Measurements from ENCODE around the gene UCP2. TPM values are rescaled to one million over a fixed set of nuclear protein-coding genes. Genes with fewer than 3 reads are reported as not detected.

UCP2 gene
- total and polyA plus RNA-seq, 9 of the 15 experiments (the other 6 are each of a cell fraction or from before 2014, with no cell fraction given), result 19.2 to 216 (median 87.9) TPM

DNA sequence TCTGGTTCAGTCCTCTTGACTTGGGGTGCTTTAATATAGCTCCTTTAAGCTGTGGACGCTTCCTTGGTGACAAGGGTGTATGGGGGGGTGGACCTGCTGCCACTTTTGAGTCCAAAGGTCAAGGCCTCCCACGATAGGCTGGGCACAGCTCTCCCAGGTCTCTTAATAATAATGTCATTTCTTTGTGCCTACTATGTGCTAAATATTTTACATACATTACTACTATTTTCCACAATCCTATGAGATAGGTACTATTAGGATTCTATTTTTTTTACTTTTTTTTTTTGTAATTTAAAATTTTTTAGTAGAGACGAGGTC, 26.5 kb upstream of the UCP2 start:
- FAIRE-seq (no peak), DNase-seq (ENCODE audit: extremely low read depth in 1 of 4, low spot score in 3 of 4) (no peak), ATAC-seq (no peak)
- intact Hi-C loops (cut with micrococcal nuclease) (no loop called here), in situ Hi-C loops (cut with MboI) (no loop called here)
- H3K4me3 ChIP-seq, result no peak overlapping the region
- H2AFZ ChIP-seq (ENCODE audit: low read depth, low read length), result no peak overlapping the region; the same call in 1 of the 2 replicates
- CTCF ChIA-PET (ENCODE audit: low intra/inter-chr PET ratio), result no interaction called here
- H4K20me1 ChIP-seq (replicated peaks; ENCODE audit: control insufficient read depth, insufficient read depth, low read length), result no peaks in the 10 kb centered on the region
- H3K9me3 ChIP-seq (replicated peaks; ENCODE audit: control insufficient read depth, insufficient read depth, low read depth, low read length), result no peaks in the 10 kb centered on the region
- H3K4me1 ChIP-seq (replicated peaks in 1 of 2; ENCODE audit: control insufficient read depth in 2 of 2, insufficient read depth in 2 of 2, low read length in 2 of 2), result peaks cover 56 to 65% of the 10 kb centered on the region in 2 experiments
- peaks cover 5% of the 10 kb centered on the region for H3K9me1 ChIP-seq (ENCODE audit: control insufficient read depth, insufficient read depth, low read length)
- peak overlapping the region in 1 of 2 experiments; percentile 26; a peak in 1 of 4 replicates for H3K9ac ChIP-seq (ENCODE audit: insufficient read depth in 1 of 2, low read depth in 2 of 2, low read length in 2 of 2)
- no TSS peak for BruUV-seq (replicated peaks)
- no peaks in the 10 kb centered on the region for H3K79me2 ChIP-seq (ENCODE audit: control insufficient read depth, insufficient read depth, low read length)
- no peak overlapping the region for H3K4me2 ChIP-seq (ENCODE audit: insufficient read depth, low read length)
- POLR2A ChIA-PET, result interaction anchor here (0.7 kb wide), 1 partner anchor 634 kb away, joined by 3 read pairs; no protein-coding TSS in a partner anchor
- no peak overlapping the region for H3K27ac ChIP-seq (ENCODE audit: extremely low read depth, low read depth, low read length)
- H3K27me3 ChIP-seq (ENCODE audit: control insufficient read depth in 2 of 2, insufficient read depth in 2 of 2, low read length in 2 of 2), result no peaks in the 10 kb centered on the region
- 66% methylated on average over 3 of the region's 3 CpGs for WGBS (ENCODE audit: insufficient coverage, low coverage, missing lambda C conversion rate)
- H3K36me3 ChIP-seq (ENCODE audit: control insufficient read depth, insufficient read depth, low read length), result no peaks in the 10 kb centered on the region
- no peak for TF ChIP-seq C11orf30 (IDR thresholded peaks at IDR 0.05; ENCODE audit: low read depth)
- no peak for TF ChIP-seq BCLAF1 (IDR thresholded peaks at IDR 0.05; ENCODE audit: borderline replicate concordance in 1 of 2, control insufficient read depth in 1 of 2, low read depth in 2 of 2, low read length in 1 of 2)
- TF ChIP-seq XRCC3 (IDR thresholded peaks at IDR 0.05), result no peak
- no peak for TF ChIP-seq ZNF398 (CRISPR knock-in tag; IDR thresholded peaks at IDR 0.05)
- TF ChIP-seq GTF2F1 (IDR thresholded peaks at IDR 0.05; ENCODE audit: low read depth, low read length), result no peak
- no peak for TF ChIP-seq CHD1 (IDR thresholded peaks at IDR 0.05; ENCODE audit: low read length)
- TF ChIP-seq ZBTB9 (CRISPR knock-in tag; IDR thresholded peaks at IDR 0.05), result no peak
- no peak for TF ChIP-seq FIP1L1 (IDR thresholded peaks at IDR 0.05; ENCODE audit: low read depth, low read length, poor library complexity, severe bottlenecking)
- TF ChIP-seq ETV5 (CRISPR knock-in tag; IDR thresholded peaks at IDR 0.05; ENCODE audit: low read depth), result no peak
- TF ChIP-seq KDM1A (IDR thresholded peaks at IDR 0.05), result no peak
- TF ChIP-seq NCOA1 (IDR thresholded peaks at IDR 0.05; ENCODE audit: low read depth), result no peak
- TF ChIP-seq SFPQ (IDR thresholded peaks at IDR 0.05; ENCODE audit: low read depth, low read length), result no peak
- TF ChIP-seq ZSCAN29 (IDR thresholded peaks at IDR 0.05), result no peak
- TF ChIP-seq HIVEP1 (CRISPR knock-in tag; IDR thresholded peaks at IDR 0.05), result no peak

Measured in K562 (cell line).